ENCODE measurements around the gene SORD.

The SORD gene

GRCh38 chr15:45114076-45114750 is 91.2 kb downstream of the SORD start, which contains the start of the genes DUOX2 and DUOXA2:
Gene DUOX2 (minus strand): TSS chr15:45114172. CDS start chr15:45113411, 761 bp downstream.
Gene DUOXA2 (plus strand): TSS chr15:45114326. CDS start chr15:45114606, 280 bp downstream.
- DNase-seq (ENCODE audit: low spot score): no peak
- CTCF ChIA-PET: interaction anchor here (0.5 to 0.6 kb wide), 3 partner anchors 24 to 401 kb away, joined by 3 to 8 read pairs (median 3); no protein-coding TSS in a partner anchor
- POLR2A ChIA-PET (ENCODE audit: low non-redundant PET): no interaction called here
- no peak within 1 kb of the TSS for H3K27ac ChIP-seq
- no peak for TF ChIP-seq CTCF (conservative IDR thresholded peaks at IDR 0.05; ENCODE audit: low read depth)

GRCh38 chr15:45114751-45115085 is 91.7 kb downstream of the SORD start:
- CTCF ChIA-PET: interaction anchor here (0.5 to 0.6 kb wide), 4 partner anchors 23 to 401 kb away, joined by 3 to 8 read pairs (median 3); no protein-coding TSS in a partner anchor
- POLR2A ChIA-PET (ENCODE audit: low non-redundant PET): no interaction called here
- no peak for TF ChIP-seq CTCF (conservative IDR thresholded peaks at IDR 0.05; ENCODE audit: low read depth)
- no peak overlapping the region for H3K27ac ChIP-seq
- DNase-seq (ENCODE audit: low spot score): no peak

- no peak for TF ChIP-seq CTCF (conservative IDR thresholded peaks at IDR 0.05; ENCODE audit: low read depth)
- no peak for DNase-seq (ENCODE audit: low spot score)
- ChIA-PET CTCF (interaction anchor here (0.5 kb wide), 1 partner anchor 252 kb away, joined by 3 read pairs; no protein-coding TSS in a partner anchor), POLR2A (ENCODE audit: low non-redundant PET) (no interaction called here)
- H3K27ac ChIP-seq: no peak overlapping the region
Observed at GRCh38 chr15:45115312-45115820, 92.4 kb downstream of the SORD start.

- POLR2A ChIA-PET (ENCODE audit: low non-redundant PET): no interaction called here
- H3K27ac ChIP-seq: no peak overlapping the region
- CTCF ChIA-PET: interaction anchor here (1.0 kb wide), 1 partner anchor 19 kb away, joined by 4 read pairs; no protein-coding TSS in a partner anchor
- TF ChIP-seq CTCF (conservative IDR thresholded peaks at IDR 0.05; ENCODE audit: low read depth): no peak
- DNase-seq (ENCODE audit: low spot score): no peak
Observed at GRCh38 chr15:45116006-45116481, 93.0 kb downstream of the SORD start.

GRCh38 chr15:45116482-45117307 is 93.7 kb downstream of the SORD start:
- ChIA-PET CTCF (interaction anchor here (1.0 kb wide), 1 partner anchor 18 kb away, joined by 4 read pairs; no protein-coding TSS in a partner anchor), POLR2A (ENCODE audit: low non-redundant PET) (no interaction called here)
- no peak overlapping the region for H3K27ac ChIP-seq
- TF ChIP-seq CTCF (conservative IDR thresholded peaks at IDR 0.05; ENCODE audit: low read depth): no peak
- DNase-seq (ENCODE audit: low spot score): no peak
